K562 (cell line): ENCODE results near the gene NUP214. TPM values are rescaled to one million over a fixed set of nuclear protein-coding genes. Genes with fewer than 3 reads are reported as not detected.

Source experiments
- ATAC-seq: fragments of 200-7000 bp; cut with Tn5 transposase; 3 replicates; pipeline ENCODE4 v1.9.1; 2020; ENCODE audit warnings: moderate library complexity
- BruUV-seq: library from RNA; stranded (reverse); fragments of 400-500 nt; replicated peaks from 2 replicates; lab custom pipeline; 2021; lab: Mats Ljungman, UMichigan
- CTCF ChIA-PET: fragments of 300-600 bp; formaldehyde crosslinking; extraction: SDS; loops from one replicate; lab custom pipeline; 2021; ENCODE audit warnings: low intra/inter-chr PET ratio; lab: Yijun Ruan, JAX
- POLR2A ChIA-PET: fragments of 300-600, 350-650 bp; sonication (Branson Sonifier 250); formaldehyde crosslinking; extraction: SDS; loops from one replicate; lab custom pipeline; 2021; ENCODE audit warnings: antibody characterized with exemption, inconsistent platforms; lab: Yijun Ruan, JAX
- DNase-seq, 4 experiments: peaks; one replicate each; pipeline versions ENCODE4 v3.0.0 to v3.0.0-alpha.2; 2011 to 2018; ENCODE audit warnings: low spot score in 3 of 4, mixed read lengths in 3 of 4; ENCODE audit errors: extremely low read depth in 1 of 4
- FAIRE-seq: peaks from 2 replicates; lab custom pipeline; 2011; peaks lifted over from hg19 to GRCh38; lab: Jason Lieb, UNC
- H2AFZ ChIP-seq: 2 replicates; pipeline ENCODE4 v1.6.0; 2011; ENCODE audit warnings: low read depth, low read length, control low read depth, inconsistent platforms
- H3K27ac ChIP-seq: fragments of 200-600 bp; 3 replicates; pipeline ENCODE4 v1.8.0; 2011; ENCODE audit warnings: low read depth, mild to moderate bottlenecking, control low read depth, inconsistent platforms, low read length, moderate library complexity, mixed read lengths; ENCODE audit errors: extremely low read depth
- H3K27me3 ChIP-seq, 2 experiments: fragments of 300-600 bp in 1 of 2; 2 replicates in 1 of 2; 3 replicates in 1 of 2; pipeline versions ENCODE4 v1.6.0 to v1.8.0; 2011; ENCODE audit warnings: inconsistent platforms in 2 of 2, low read length in 2 of 2, mild to moderate bottlenecking in 1 of 2, mixed read lengths in 1 of 2, moderate library complexity in 1 of 2; ENCODE audit not compliant: control insufficient read depth in 2 of 2, insufficient read depth in 2 of 2
- H3K36me3 ChIP-seq: fragments of 300-600 bp; 3 replicates; pipeline ENCODE4 v1.8.0; 2011; ENCODE audit warnings: mild to moderate bottlenecking, low read length, inconsistent platforms; ENCODE audit not compliant: control insufficient read depth, insufficient read depth
- H3K4me1 ChIP-seq, 2 experiments: fragments of 200-600 bp in 1 of 2; replicated peaks in 1 of 2; 2 replicates in 1 of 2; 3 replicates in 1 of 2; pipeline versions ENCODE4 v1.5.1 to v1.8.0; 2011; ENCODE audit warnings: inconsistent platforms in 2 of 2, low read length in 2 of 2, mild to moderate bottlenecking in 1 of 2, mixed read lengths in 1 of 2, moderate library complexity in 1 of 2; ENCODE audit not compliant: control insufficient read depth in 2 of 2, insufficient read depth in 2 of 2
- H3K4me2 ChIP-seq: 2 replicates; pipeline ENCODE4 v1.6.1; 2011; ENCODE audit warnings: low read length, control low read depth, inconsistent platforms, mixed read lengths; ENCODE audit not compliant: insufficient read depth
- H3K4me3 ChIP-seq: fragments of 200-600 bp; sonication (generic), shearing (Covaris generic); 2 replicates; pipeline ENCODE4 v1.5.1; 2016; ENCODE audit warnings: control low read depth, inconsistent platforms
- H3K79me2 ChIP-seq: fragments of 200-600 bp; 3 replicates; pipeline ENCODE4 v1.8.0; 2011; ENCODE audit warnings: low read length, inconsistent platforms; ENCODE audit not compliant: control insufficient read depth, insufficient read depth
- H3K9ac ChIP-seq, 2 experiments: 2 replicates each; pipeline versions ENCODE4 v1.6.0 to v1.6.1; 2011; ENCODE audit warnings: low read depth in 2 of 2, low read length in 2 of 2, control low read depth in 1 of 2, inconsistent platforms in 1 of 2, mild to moderate bottlenecking in 1 of 2, mixed read lengths in 1 of 2; ENCODE audit not compliant: insufficient read depth in 1 of 2
- H3K9me1 ChIP-seq: one replicate; pipeline ENCODE4 v1.6.0; 2011; ENCODE audit warnings: inconsistent platforms, mild to moderate bottlenecking, low read length, moderate library complexity; ENCODE audit not compliant: control insufficient read depth, insufficient read depth
- H3K9me3 ChIP-seq: replicated peaks from 2 replicates; pipeline ENCODE4 v1.5.1; 2011; ENCODE audit warnings: low read depth, low read length, inconsistent platforms; ENCODE audit not compliant: control insufficient read depth, insufficient read depth
- H4K20me1 ChIP-seq: replicated peaks from 2 replicates; pipeline ENCODE4 v1.6.1; 2011; ENCODE audit warnings: low read length, inconsistent platforms, mixed read lengths; ENCODE audit not compliant: control insufficient read depth, insufficient read depth
- BHLHE40 ChIP-seq: IDR thresholded peaks from 2 replicates; pipeline ENCODE4 v1.6.1; 2011; ENCODE audit warnings: low read length, improper control_type of control experiment
- ID3 ChIP-seq, 2 experiments: fragments of 250-450 bp in 1 of 2; fragments of 450-650 bp in 1 of 2; sonication (Bioruptor Pico) in 1 of 2; IDR thresholded peaks; 2 replicates each; pipeline versions ENCODE4 v1.6.1 to v1.8.0; 2016 to 2021; ENCODE audit warnings: mild to moderate bottlenecking in 2 of 2, moderate library complexity in 2 of 2, missing compliant biosample characterization in 1 of 2, missing genetic modification characterization in 1 of 2
- JUND ChIP-seq, 2 experiments: IDR thresholded peaks; 2 replicates in 1 of 2; 3 replicates in 1 of 2; pipeline ENCODE4 v1.6.1; 2011; ENCODE audit warnings: borderline replicate concordance in 2 of 2, low read depth in 2 of 2, low read length in 2 of 2, improper control_type of control experiment in 1 of 2, missing biosample characterization in 1 of 2, missing genetic modification characterization in 1 of 2, missing genetic modification reagents in 1 of 2
- KLF10 ChIP-seq: fragments of 250-450 bp; sonication (Bioruptor Pico); IDR thresholded peaks from 2 replicates; pipeline ENCODE4 v1.6.1; 2021; ENCODE audit warnings: matching md5 sums
- NEUROD1 ChIP-seq: fragments of 150-350 bp; IDR thresholded peaks from 2 replicates; pipeline ENCODE4 v1.6.1; 2014; ENCODE audit warnings: borderline replicate concordance, low read length, low read depth; ENCODE audit not compliant: partially characterized antibody
- PURB ChIP-seq: sonication (generic); formaldehyde crosslinking; IDR thresholded peaks from 2 replicates; pipeline ENCODE4 v1.9.0; 2021; ENCODE audit warnings: low read depth, mild to moderate bottlenecking, missing genetic modification reagents
- SRF ChIP-seq, 2 experiments: fragments of 250-450, 450-650 bp in 1 of 2; sonication (Bioruptor Pico) in 1 of 2; sonication (generic) in 1 of 2; formaldehyde crosslinking; IDR thresholded peaks; 2 replicates each; pipeline versions ENCODE4 v1.5.0 to v1.5.1; 2020 to 2022; ENCODE audit warnings: mild to moderate bottlenecking in 1 of 2, missing genetic modification reagents in 1 of 2
- ZC3H11A ChIP-seq: IDR thresholded peaks from 2 replicates; pipeline ENCODE4 v1.6.1; 2012; ENCODE audit warnings: low read depth, low read length, improper control_type of control experiment
- ZNF184 ChIP-seq: sonication (generic); formaldehyde crosslinking; IDR thresholded peaks from 2 replicates; pipeline ENCODE4 v1.5.0; 2020; ENCODE audit warnings: missing genetic modification reagents
- ZNF507 ChIP-seq: conservative IDR thresholded peaks from 2 replicates; pipeline ENCODE4 v1.6.1; 2017; ENCODE audit warnings: missing genetic modification characterization, missing compliant biosample characterization
- ZNF583 ChIP-seq: fragments of 250-450 bp; sonication (Bioruptor Pico); IDR thresholded peaks from 2 replicates; pipeline ENCODE4 v1.4.0; 2020
- ZNF699 ChIP-seq: fragments of 250-450 bp; sonication (Bioruptor Pico); IDR thresholded peaks from 2 replicates; pipeline ENCODE4 v1.8.0; 2021; ENCODE audit warnings: mild to moderate bottlenecking, moderate library complexity; ENCODE audit not compliant: insufficient replicate concordance
- WGBS: fragments of 100-300 bp; shearing (Covaris generic); methylation state at CpG from one replicate; pipeline ENCODE4 v1.1.6; 2016; ENCODE audit warnings: low coverage, mixed read lengths; ENCODE audit not compliant: insufficient coverage; ENCODE audit errors: missing lambda C conversion rate; 5-methylcytosine and 5-hydroxymethylcytosine counted together
- in situ Hi-C: fragments of 300-500 bp; cut with MboI; formaldehyde crosslinking; loops from 4 replicates; pipeline ENCODE4 v1.15.0; 2018; ENCODE audit warnings: inconsistent platforms, mixed read lengths
- intact Hi-C: fragments of 100-400 bp; cut with micrococcal nuclease; formaldehyde crosslinking; loops from 2 replicates; pipeline ENCODE4 v1.14.2; 2022
- polyA plus RNA-seq, 8 experiments: library from polyadenylated mRNA; depleted of rRNA in 4 of 8; stranded (reverse) in 5 of 8; unstranded in 3 of 8; fragments of >200 nt; fragmentation: Nextera tagmentation in 2 of 8; fragmentation: Illumina TruSeq in 1 of 8; extraction: Ambion mirVana in 2 of 8; extraction: Trizol in 1 of 8; gene quantifications; 2 replicates each; pipeline versions ENCODE4 v1.2.1 to v1.2.3, GENCODE V29; 2011 to 2014; ENCODE audit warnings: inconsistent platforms in 1 of 8, missing spikeins in 1 of 8
- total RNA-seq, 7 experiments: library from RNA; depleted of rRNA in 6 of 7; stranded (reverse); fragments of >200 nt in 6 of 7; fragmentation: Illumina TruSeq in 2 of 7; extraction: Trizol in 2 of 7; gene quantifications; 2 replicates each; pipeline versions ENCODE4 v1.2.1 to v1.2.3, GENCODE V29; 2011 to 2021; ENCODE audit warnings: low replicate concordance in 1 of 7
- TF ChIP-seq, protein P1 (sequence below): fragments of 150-350 bp; conservative IDR thresholded peaks from 2 replicates; pipeline ENCODE4 v1.6.1; 2014; ENCODE audit warnings: low read length
- TF ChIP-seq, protein P2 (sequence below): fragments of 450-650 bp; IDR thresholded peaks from 2 replicates; pipeline ENCODE4 v1.6.1; 2014; ENCODE audit warnings: low read depth, mild to moderate bottlenecking, moderate library complexity, borderline replicate concordance

Gene NUP214
- total and polyA plus RNA-seq, 9 of the 15 experiments (the other 6 are each of a cell fraction or from before 2014, with no cell fraction given) = 56.9 to 332 (median 97.1) TPM

DNA sequence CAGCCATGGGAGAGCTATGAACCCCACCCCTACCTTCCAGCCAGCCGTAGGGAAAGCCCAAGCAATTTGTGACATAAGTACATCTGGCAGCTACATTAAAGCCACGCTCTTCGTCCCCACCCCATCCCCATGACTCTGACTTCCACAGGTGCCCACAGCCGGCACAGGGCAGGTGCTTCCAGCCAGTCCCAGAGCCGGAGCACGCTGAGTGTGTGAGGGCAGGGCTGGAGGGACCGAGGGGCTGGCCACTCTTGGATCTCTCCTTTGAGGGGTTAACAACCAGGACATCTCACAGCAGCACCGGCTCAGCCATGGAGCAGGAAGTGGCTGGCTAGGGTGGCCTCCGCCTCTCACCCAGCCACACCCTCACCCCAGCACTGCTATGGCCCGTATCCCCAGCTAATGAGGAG, 153.3 kb downstream of the NUP214 start:
- peak overlapping the region; percentile 4 to 93; a peak in 3 of 4 replicates for H3K9ac ChIP-seq
- intact Hi-C loops = loop anchor here (1.0 to 5.0 kb wide), 4 partner anchors 53 to 166 kb away; partner anchors contain the start of gene NUP214
- peak; percentile 8 for ATAC-seq
- H3K36me3 ChIP-seq = peaks cover 7% of the 10 kb centered on the region; the same call in 2 of the 3 replicates
- POLR2A ChIA-PET = interaction anchor here (0.6 to 2.7 kb wide), 13 partner anchors 8 to 153 kb away, joined by 3 to 12 read pairs (median 4); partner anchors contain the start of gene NUP214
- CTCF ChIA-PET = no interaction called here
- DNase-seq = peak; percentile 70 to 84 (median 72)
- no peaks in the 10 kb centered on the region for H4K20me1 ChIP-seq
- peaks cover 8% of the 10 kb centered on the region for H3K9me1 ChIP-seq
- H3K4me1 ChIP-seq = peaks cover 23 to 73% of the 10 kb centered on the region in 2 experiments
- in situ Hi-C loops = no loop called here
- BruUV-seq = no TSS peak
- H3K4me2 ChIP-seq = peak overlapping the region; percentile 47
- H2AFZ ChIP-seq = peak overlapping the region; percentile 92
- H3K4me3 ChIP-seq = no peak overlapping the region
- H3K79me2 ChIP-seq = peaks cover 36% of the 10 kb centered on the region
- 49% methylated on average over 10 of the region's 10 CpGs for WGBS
- peak overlapping the region; percentile 36 for H3K27ac ChIP-seq
- FAIRE-seq = peak; percentile 49
- H3K27me3 ChIP-seq = peaks cover 3 to 13% of the 10 kb centered on the region in 2 experiments; a peak in 3 of 5 replicates
- H3K9me3 ChIP-seq = no peaks in the 10 kb centered on the region
- TF ChIP-seq JUND (IDR thresholded peaks at IDR 0.05; ENCODE audit: borderline replicate concordance, low read depth, low read length) = 0 out of 2 replicates have a peak, but pooled peaks have one; percentile 14
- no peak for TF ChIP-seq JUND (tag; IDR thresholded peaks at IDR 0.05; ENCODE audit: borderline replicate concordance, low read depth, low read length)
- 0 out of 2 replicates have a peak, but pooled peaks have one; percentile 36 for TF ChIP-seq ZC3H11A
- no peak for TF ChIP-seq NEUROD1
- TF ChIP-seq, protein P1, sequence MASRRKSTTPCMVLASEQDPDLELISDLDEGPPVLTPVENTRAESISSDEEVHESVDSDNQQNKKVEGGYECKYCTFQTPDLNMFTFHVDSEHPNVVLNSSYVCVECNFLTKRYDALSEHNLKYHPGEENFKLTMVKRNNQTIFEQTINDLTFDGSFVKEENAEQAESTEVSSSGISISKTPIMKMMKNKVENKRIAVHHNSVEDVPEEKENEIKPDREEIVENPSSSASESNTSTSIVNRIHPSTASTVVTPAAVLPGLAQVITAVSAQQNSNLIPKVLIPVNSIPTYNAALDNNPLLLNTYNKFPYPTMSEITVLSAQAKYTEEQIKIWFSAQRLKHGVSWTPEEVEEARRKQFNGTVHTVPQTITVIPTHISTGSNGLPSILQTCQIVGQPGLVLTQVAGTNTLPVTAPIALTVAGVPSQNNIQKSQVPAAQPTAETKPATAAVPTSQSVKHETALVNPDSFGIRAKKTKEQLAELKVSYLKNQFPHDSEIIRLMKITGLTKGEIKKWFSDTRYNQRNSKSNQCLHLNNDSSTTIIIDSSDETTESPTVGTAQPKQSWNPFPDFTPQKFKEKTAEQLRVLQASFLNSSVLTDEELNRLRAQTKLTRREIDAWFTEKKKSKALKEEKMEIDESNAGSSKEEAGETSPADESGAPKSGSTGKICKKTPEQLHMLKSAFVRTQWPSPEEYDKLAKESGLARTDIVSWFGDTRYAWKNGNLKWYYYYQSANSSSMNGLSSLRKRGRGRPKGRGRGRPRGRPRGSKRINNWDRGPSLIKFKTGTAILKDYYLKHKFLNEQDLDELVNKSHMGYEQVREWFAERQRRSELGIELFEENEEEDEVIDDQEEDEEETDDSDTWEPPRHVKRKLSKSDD = no peak
- TF ChIP-seq, protein P2, sequence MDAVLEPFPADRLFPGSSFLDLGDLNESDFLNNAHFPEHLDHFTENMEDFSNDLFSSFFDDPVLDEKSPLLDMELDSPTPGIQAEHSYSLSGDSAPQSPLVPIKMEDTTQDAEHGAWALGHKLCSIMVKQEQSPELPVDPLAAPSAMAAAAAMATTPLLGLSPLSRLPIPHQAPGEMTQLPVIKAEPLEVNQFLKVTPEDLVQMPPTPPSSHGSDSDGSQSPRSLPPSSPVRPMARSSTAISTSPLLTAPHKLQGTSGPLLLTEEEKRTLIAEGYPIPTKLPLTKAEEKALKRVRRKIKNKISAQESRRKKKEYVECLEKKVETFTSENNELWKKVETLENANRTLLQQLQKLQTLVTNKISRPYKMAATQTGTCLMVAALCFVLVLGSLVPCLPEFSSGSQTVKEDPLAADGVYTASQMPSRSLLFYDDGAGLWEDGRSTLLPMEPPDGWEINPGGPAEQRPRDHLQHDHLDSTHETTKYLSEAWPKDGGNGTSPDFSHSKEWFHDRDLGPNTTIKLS = no peak
- no peak for TF ChIP-seq ZNF699 (CRISPR knock-in tag)
- 0 out of 2 replicates have a peak, but pooled peaks have one; percentile 3 for TF ChIP-seq BHLHE40
- no peak for TF ChIP-seq ZNF184 (CRISPR knock-in tag)
- TF ChIP-seq SRF (CRISPR knock-in tag; IDR thresholded peaks at IDR 0.05) = no peak
- TF ChIP-seq ID3 (CRISPR knock-in tag; IDR thresholded peaks at IDR 0.05) = no peak
- no peak for TF ChIP-seq ID3 (tag; IDR thresholded peaks at IDR 0.05)
- no peak for TF ChIP-seq ZNF583 (CRISPR knock-in tag)
- TF ChIP-seq ZNF507 (tag) = no peak
- TF ChIP-seq KLF10 (CRISPR knock-in tag) = no peak
- TF ChIP-seq PURB (CRISPR knock-in tag) = no peak
